Endodermal cell (in vitro differentiated cells): Measurements from ENCODE around the gene MAP3K5. TPM values are rescaled to one million over a fixed set of nuclear protein-coding genes. Genes with fewer than 3 reads are reported as not detected.

Experiments
- DNase-seq: peaks from one replicate; pipeline ENCODE4 v3.0.0-alpha.2; 2017
- H3K27ac ChIP-seq: 2 replicates; pipeline ENCODE4 v1.5.1; 2013; ENCODE audit warnings: mild to moderate bottlenecking, low read depth, low read length, moderate library complexity
- H3K27me3 ChIP-seq: 2 replicates; pipeline ENCODE4 v1.6.1; 2013; ENCODE audit warnings: mild to moderate bottlenecking, low read length, moderate library complexity; ENCODE audit not compliant: insufficient read depth, control insufficient read depth, poor library complexity, severe bottlenecking
- H3K36me3 ChIP-seq: 2 replicates; pipeline ENCODE4 v1.7.0; 2013; ENCODE audit warnings: mild to moderate bottlenecking, low read length, moderate library complexity; ENCODE audit not compliant: control insufficient read depth, insufficient read depth
- H3K4me1 ChIP-seq: one replicate; pipeline ENCODE4 v1.7.0; 2013; ENCODE audit warnings: low read length; ENCODE audit not compliant: control insufficient read depth, insufficient read depth
- H3K4me3 ChIP-seq: 2 replicates; pipeline ENCODE4 v1.5.1; 2013; ENCODE audit warnings: mild to moderate bottlenecking, low read length, moderate library complexity
- H3K9ac ChIP-seq: 2 replicates; pipeline ENCODE4 v1.6.1; 2013; ENCODE audit warnings: mild to moderate bottlenecking, low read length, moderate library complexity; ENCODE audit not compliant: poor library complexity, severe bottlenecking; ENCODE audit errors: extremely low read depth
- H3K9me3 ChIP-seq: 2 replicates; pipeline ENCODE4 v1.6.1; 2013; ENCODE audit warnings: mild to moderate bottlenecking, low read length, moderate library complexity; ENCODE audit not compliant: control insufficient read depth
- H3K27ac Mint-ChIP-seq: 2 replicates; pipeline ENCODE4 v1.8.0; 2020; ENCODE audit warnings: mixed read lengths
- H3K27me3 Mint-ChIP-seq: 2 replicates; pipeline ENCODE4 v1.8.0; 2021; ENCODE audit warnings: mild to moderate bottlenecking, mixed read lengths; ENCODE audit not compliant: insufficient read depth
- H3K36me3 Mint-ChIP-seq: 2 replicates; pipeline ENCODE4 v1.8.0; 2020; ENCODE audit warnings: low read depth, mixed read lengths
- H3K4me1 Mint-ChIP-seq: 2 replicates; pipeline ENCODE4 v1.8.0; 2020; ENCODE audit warnings: mixed read lengths
- H3K4me3 Mint-ChIP-seq: 2 replicates; pipeline ENCODE4 v1.8.0; 2020; ENCODE audit warnings: mild to moderate bottlenecking, moderate library complexity, mixed read lengths
- H3K9me3 Mint-ChIP-seq: 2 replicates; pipeline ENCODE4 v1.8.0; 2020; ENCODE audit warnings: mild to moderate bottlenecking, mixed read lengths
- WGBS, 2 experiments: methylation state at CpG; one replicate each; pipeline versions ENCODE4 v1.1.5 to v1.1.7; 2013; ENCODE audit warnings: missing lambda C conversion rate in 2 of 2, mixed read lengths in 1 of 2; ENCODE audit not compliant: insufficient coverage in 1 of 2, insufficient read length in 1 of 2; 5-methylcytosine and 5-hydroxymethylcytosine counted together
- total RNA-seq, 2 donors: library from RNA; stranded (reverse); fragmentation: NEBNext Ultra II Directional in 1 of 2; extraction: Animal tissue kit (Norgen Biotek cat#: 25700) in 1 of 2; gene quantifications; 2 replicates in 1 of 2; 3 replicates in 1 of 2; pipeline ENCODE4 v1.2.1, GENCODE V29; 2021
- TF ChIP-seq, protein P1 (sequence below): fragments of 200-600 bp; sonication (generic); conservative IDR thresholded peaks from 2 replicates; pipeline ENCODE4 v1.5.0; 2021; ENCODE audit warnings: antibody characterized with exemption, mild to moderate bottlenecking

The MAP3K5 gene
- total RNA-seq, 2 donors from 2014 or later: 1.6 to 3.4 TPM

DNA sequence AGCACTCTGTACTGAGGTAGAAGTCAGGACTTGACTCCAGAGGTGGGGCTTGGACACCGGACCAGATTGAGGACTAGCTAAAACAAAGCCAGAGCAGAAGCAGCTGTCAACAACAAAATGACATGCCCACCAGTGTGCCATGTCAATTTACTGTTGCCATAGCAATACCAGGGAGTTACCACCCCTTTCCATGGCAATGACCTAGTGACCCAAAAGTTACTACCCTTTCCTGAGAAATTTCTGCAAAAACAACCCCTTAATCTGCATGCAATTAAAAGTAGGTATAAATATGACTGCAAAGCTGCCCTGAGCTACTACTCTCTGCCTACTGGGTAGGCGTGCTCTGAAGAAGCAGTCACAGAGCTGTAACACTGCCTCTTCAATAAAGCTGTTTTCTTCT lies 21.0 kb downstream of the MAP3K5 start:
- no peak for DNase-seq
- H3K4me3 Mint-ChIP-seq: no peak overlapping the region

GRCh38 chr6:136769759-136770158 lies 22.5 kb downstream of the MAP3K5 start:
- Mint-ChIP-seq H3K4me3 (no peak overlapping the region), H3K9me3 (no peaks in the 10 kb centered on the region), H3K4me1 (peaks cover 5% of the 10 kb centered on the region), H3K27ac (no peak overlapping the region), H3K27me3 (no peaks in the 10 kb centered on the region), H3K36me3 (no peaks in the 10 kb centered on the region)
- no peak overlapping the region for H3K4me3 ChIP-seq
- H3K4me1 ChIP-seq: no peaks in the 10 kb centered on the region
- no CpG with 5 or more reads among the region's 1 CpG for WGBS, 2 experiments
- no peaks in the 10 kb centered on the region for H3K9me3 ChIP-seq
- H3K36me3 ChIP-seq: no peaks in the 10 kb centered on the region
- H3K27ac ChIP-seq: no peak overlapping the region
- DNase-seq: no peak
- TF ChIP-seq, protein P1, sequence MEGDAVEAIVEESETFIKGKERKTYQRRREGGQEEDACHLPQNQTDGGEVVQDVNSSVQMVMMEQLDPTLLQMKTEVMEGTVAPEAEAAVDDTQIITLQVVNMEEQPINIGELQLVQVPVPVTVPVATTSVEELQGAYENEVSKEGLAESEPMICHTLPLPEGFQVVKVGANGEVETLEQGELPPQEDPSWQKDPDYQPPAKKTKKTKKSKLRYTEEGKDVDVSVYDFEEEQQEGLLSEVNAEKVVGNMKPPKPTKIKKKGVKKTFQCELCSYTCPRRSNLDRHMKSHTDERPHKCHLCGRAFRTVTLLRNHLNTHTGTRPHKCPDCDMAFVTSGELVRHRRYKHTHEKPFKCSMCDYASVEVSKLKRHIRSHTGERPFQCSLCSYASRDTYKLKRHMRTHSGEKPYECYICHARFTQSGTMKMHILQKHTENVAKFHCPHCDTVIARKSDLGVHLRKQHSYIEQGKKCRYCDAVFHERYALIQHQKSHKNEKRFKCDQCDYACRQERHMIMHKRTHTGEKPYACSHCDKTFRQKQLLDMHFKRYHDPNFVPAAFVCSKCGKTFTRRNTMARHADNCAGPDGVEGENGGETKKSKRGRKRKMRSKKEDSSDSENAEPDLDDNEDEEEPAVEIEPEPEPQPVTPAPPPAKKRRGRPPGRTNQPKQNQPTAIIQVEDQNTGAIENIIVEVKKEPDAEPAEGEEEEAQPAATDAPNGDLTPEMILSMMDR: no peak
- H3K9ac ChIP-seq: no peak overlapping the region
- H3K27me3 ChIP-seq: no peaks in the 10 kb centered on the region

More for the DNA sequence above, 21.0 kb downstream of the MAP3K5 start:
- Mint-ChIP-seq H3K27me3 (no peaks in the 10 kb centered on the region), H3K9me3 (no peaks in the 10 kb centered on the region), H3K27ac (no peak overlapping the region), H3K4me1 (peaks cover 5% of the 10 kb centered on the region), H3K36me3 (no peaks in the 10 kb centered on the region)
- Histone ChIP-seq H3K27me3 (no peaks in the 10 kb centered on the region), H3K4me3 (no peak overlapping the region), H3K9ac (no peak overlapping the region), H3K36me3 (no peaks in the 10 kb centered on the region), H3K4me1 (no peaks in the 10 kb centered on the region), H3K27ac (no peak overlapping the region), H3K9me3 (no peaks in the 10 kb centered on the region)
- 82 to 94% methylated on average over 2 of the region's 2 CpGs for WGBS, 2 experiments
- TF ChIP-seq, protein P1: no peak

DNA sequence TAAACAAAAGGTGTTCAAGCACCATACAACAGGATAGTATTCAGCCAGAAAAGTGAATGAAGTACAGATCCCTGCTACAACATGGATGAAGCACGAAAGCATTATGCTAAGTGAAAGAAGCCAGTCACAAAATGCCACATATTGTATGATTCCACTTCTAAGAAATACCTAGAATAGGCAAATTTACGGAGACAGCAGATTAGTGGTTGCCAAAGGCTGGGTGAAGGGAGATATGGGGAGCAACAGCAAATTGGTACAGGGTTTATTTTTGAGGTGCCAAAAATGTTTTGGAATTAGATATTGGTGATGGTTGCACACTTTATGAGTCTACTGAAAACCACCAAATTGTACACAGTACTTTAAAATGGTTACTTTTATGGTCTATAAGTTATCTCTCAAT lies 23.2 kb downstream of the MAP3K5 start:
- no peak overlapping the region for H3K4me3 Mint-ChIP-seq
- peaks cover 4% of the 10 kb centered on the region for H3K4me1 Mint-ChIP-seq
- no peaks in the 10 kb centered on the region for H3K4me1 ChIP-seq
- no peaks in the 10 kb centered on the region for H3K9me3 ChIP-seq
- DNase-seq: no peak
- H3K36me3 ChIP-seq: no peaks in the 10 kb centered on the region
- H3K27ac Mint-ChIP-seq: no peak overlapping the region
- H3K27me3 Mint-ChIP-seq: no peaks in the 10 kb centered on the region
- no peak overlapping the region for H3K27ac ChIP-seq
- H3K9ac ChIP-seq: no peak overlapping the region
- TF ChIP-seq, protein P1: no peak
- no peaks in the 10 kb centered on the region for H3K36me3 Mint-ChIP-seq
- WGBS, 2 experiments: 93% methylated on average over 2 of the region's 2 CpGs; no CpG with 5 or more reads in 1 of the 2 experiments
- no peak overlapping the region for H3K4me3 ChIP-seq
- no peaks in the 10 kb centered on the region for H3K9me3 Mint-ChIP-seq
- no peaks in the 10 kb centered on the region for H3K27me3 ChIP-seq
